H54 (cell line): Measurements from ENCODE around the gene STARD10.
A peak's percentile ranks its signal among the peaks of the same experiment; 100 is the strongest.
"Not testable (repeated sequence)": the region's sequence is repeated elsewhere in the genome, so short reads cannot be mapped to it uniquely, and the experiment has no call there.

Source experiments
- DNase-seq: peaks from one replicate; pipeline ENCODE4 v3.0.0; 2011; ENCODE audit warnings: low spot score, mixed read lengths; ENCODE audit not compliant: insufficient read length
- FAIRE-seq: peaks from 3 replicates; lab custom pipeline; 2011; peaks lifted over from hg19 to GRCh38; lab: Jason Lieb, UNC
- POLR2A ChIP-seq: IDR thresholded peaks from 2 replicates; pipeline ENCODE4 v1.6.1; 2011; ENCODE audit warnings: low read depth, mild to moderate bottlenecking, low read length

STARD10 gene

DNA sequence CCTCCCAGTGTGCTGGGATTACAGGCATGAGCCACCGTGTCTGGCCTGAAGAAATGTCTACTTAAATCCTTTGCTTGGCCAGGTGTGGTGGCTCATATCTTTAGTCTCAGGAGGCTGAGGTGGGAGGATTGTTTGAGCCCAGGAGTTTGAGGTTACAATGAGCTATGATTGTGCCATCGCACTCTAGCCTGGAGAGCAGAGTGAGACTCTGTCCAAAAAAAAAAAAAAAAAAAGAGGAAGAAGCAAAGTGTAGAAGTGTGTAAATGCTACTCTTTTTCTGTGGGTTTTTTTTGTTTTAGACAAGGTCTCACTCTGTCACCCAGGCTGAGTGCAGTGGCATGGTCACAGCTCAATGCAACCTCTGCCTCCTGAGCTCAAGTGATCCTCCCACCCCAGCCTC is 13.9 kb upstream of the STARD10 start:
- no peak for DNase-seq
- FAIRE-seq = no peak
- no peak for TF ChIP-seq POLR2A

GRCh38 chr11:72807021-72807693 is 13.3 kb upstream of the STARD10 start:
- DNase-seq (no peak), FAIRE-seq (no peak)
- TF ChIP-seq POLR2A = no peak

DNA sequence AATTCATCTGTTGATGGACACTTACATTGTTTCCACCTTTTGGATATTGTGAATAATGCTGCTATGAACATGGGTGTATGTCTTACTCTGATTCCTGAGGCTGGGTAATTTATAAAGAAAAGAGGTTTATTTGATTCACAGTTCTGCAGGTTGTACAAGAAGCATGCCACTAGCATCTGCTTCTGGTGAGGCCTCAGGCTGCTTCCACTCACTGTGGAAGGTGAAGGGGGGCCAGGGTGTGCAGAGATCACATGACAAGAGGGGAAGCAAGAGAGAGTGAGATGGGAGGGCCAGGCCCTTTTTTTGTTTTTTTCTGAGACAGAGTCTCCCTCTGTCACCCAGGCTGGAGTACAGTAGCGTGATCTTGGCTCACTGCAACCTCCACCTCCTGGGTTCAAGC is 12.5 kb upstream of the STARD10 start:
- FAIRE-seq, DNase-seq: not testable (repeated sequence)

DNA sequence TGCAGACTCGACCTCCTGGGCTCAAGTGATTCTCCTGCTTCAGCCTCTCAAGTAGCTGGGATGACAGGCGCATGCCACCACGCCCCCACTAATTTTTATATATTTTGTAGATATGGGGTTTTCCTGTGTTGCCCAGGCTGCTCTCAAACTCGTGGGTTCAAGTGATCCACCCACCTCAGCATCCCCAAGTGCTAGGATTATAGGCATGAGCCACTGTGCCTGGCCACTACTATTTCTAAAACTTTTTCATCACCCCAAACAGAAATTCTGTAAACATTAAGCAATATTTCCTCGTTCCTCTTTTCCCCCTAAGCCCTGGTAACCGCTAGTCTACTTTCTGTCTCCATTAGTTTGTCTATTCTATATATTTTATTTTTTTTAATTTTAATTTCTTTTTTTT is 11.4 kb upstream of the STARD10 start:
- FAIRE-seq (no peak), DNase-seq (no peak)
- TF ChIP-seq POLR2A = no peak

GRCh38 chr11:72802822-72803221 is 9.0 kb upstream of the STARD10 start:
- TF ChIP-seq POLR2A = no peak
- no peak for FAIRE-seq
- DNase-seq = no peak

DNA sequence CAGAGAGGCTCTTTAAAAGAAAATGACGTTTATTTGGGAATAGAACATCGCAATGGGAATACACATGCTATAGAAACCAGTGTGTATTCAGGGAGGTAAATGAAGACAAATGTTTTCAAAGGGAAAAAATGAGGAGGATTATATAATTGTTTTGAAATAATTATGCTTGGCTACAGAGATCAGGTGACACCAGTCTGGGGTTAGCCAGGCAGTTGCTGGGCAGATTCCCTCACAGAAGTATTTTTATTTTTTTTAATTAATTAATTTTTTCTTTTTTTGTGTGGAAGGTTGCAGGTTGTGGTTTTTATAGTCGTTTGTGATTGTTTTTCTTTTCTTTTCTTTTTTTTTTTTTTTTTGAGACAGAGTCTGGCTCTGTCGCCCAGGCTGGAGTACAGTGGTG is 5.6 kb upstream of the STARD10 start:
- DNase-seq (peak; percentile 3), FAIRE-seq (no peak)
- no peak for TF ChIP-seq POLR2A

DNA sequence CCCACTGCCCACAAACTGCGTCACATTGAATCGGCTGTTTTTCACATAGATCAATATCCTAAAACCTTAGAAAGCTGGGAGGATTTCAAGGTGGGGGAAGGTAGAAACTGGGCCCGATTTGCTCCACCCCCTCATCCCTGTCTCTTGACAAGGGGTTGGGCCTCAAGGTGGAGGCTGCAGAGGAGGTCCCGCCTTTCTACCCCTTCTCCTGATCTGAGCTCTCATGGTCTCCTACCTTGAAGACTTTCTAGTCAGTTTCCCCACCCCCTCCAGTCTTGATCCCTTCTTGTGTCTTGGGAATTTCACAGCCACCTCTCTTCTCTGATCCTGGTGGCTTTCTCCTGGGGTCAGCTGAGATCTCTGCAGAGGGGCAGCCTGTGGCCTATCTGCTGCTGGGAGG is 4.5 kb upstream of the STARD10 start:
- DNase-seq (peak; percentile 1), FAIRE-seq (no peak)
- no peak for TF ChIP-seq POLR2A

DNA sequence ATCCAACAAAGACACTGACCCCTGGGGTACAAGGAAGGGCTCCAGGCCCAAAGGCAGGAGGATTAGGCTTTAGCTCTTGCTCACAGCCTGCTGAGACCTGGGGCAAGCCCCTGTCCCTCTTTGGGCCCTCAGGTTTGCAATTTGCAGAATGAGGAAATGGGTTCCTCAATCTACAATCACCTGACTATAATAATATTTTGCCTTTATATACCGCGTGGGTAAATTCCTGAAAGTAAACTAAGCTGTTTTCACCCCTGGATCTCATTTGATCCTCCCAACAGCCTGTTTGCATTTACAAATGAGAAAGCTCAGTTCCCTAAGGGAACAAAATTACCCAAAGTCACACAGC is 797 bp downstream of the STARD10 start:
- no peak for DNase-seq
- TF ChIP-seq POLR2A = no peak
- FAIRE-seq = no peak

GRCh38 chr11:72792437-72793021 is 1.3 kb downstream of the STARD10 start:
- DNase-seq (no peak), FAIRE-seq (no peak)
- TF ChIP-seq POLR2A = no peak

DNA sequence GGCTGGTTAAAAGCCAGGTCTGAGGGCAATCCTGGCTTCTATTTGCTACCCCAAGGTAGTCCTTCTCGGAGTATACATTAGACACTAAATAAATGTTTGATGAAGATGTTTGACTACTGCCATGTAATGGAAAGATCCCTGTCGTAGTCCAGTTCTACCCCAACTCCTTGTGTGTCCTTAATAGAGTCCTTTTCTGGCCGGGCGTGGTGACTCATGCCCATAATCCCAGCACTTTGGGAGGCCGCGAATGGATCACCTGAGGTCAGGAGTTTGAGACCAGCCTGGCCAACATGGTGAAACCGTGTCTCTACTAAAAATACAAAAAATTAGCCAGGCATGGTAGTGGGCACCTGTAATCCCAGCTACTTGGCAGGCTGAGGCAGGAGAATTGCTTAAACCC is 2.6 kb downstream of the STARD10 start:
- not testable (repeated sequence) for FAIRE-seq, DNase-seq

GRCh38 chr11:72789493-72790131 is 4.2 kb downstream of the STARD10 start:
- DNase-seq (no peak), FAIRE-seq (no peak)
- TF ChIP-seq POLR2A = no peak

- FAIRE-seq = no peak
- TF ChIP-seq POLR2A = no peak
These were observed 5.6 kb downstream of the STARD10 start for GRCh38 chr11:72788241-72788640.

GRCh38 chr11:72787216-72788104 is 6.4 kb downstream of the STARD10 start:
- FAIRE-seq (no peak), DNase-seq (no peak)
- no peak for TF ChIP-seq POLR2A

More at GRCh38 chr11:72788241-72788640, 5.6 kb downstream of the STARD10 start:
- no peak for DNase-seq
